ENCODE data around the gene MYCN.

MYCN gene

GRCh38 chr2:15933184-15933845, 7.0 kb upstream of the MYCN start:
- Mint-ChIP-seq H3K9me3 (ENCODE audit: low read depth) (no peaks in the 10 kb centered on the region), H3K4me3 (no peak overlapping the region), H3K27me3 (peaks cover 17% of the 10 kb centered on the region), H3K27ac (no peak overlapping the region), H3K36me3 (no peaks in the 10 kb centered on the region), H3K4me1 (ENCODE audit: low read depth) (no peaks in the 10 kb centered on the region)

GRCh38 chr2:15934291-15934945, 5.9 kb upstream of the MYCN start:
- Mint-ChIP-seq H3K9me3 (ENCODE audit: low read depth) (no peaks in the 10 kb centered on the region), H3K27ac (no peak overlapping the region), H3K36me3 (no peaks in the 10 kb centered on the region), H3K4me3 (no peak overlapping the region), H3K4me1 (ENCODE audit: low read depth) (peaks cover 7% of the 10 kb centered on the region), H3K27me3 (peaks cover 24% of the 10 kb centered on the region)

- Mint-ChIP-seq H3K4me1 (ENCODE audit: low read depth) (peaks cover 11% of the 10 kb centered on the region), H3K27ac (no peak overlapping the region), H3K27me3 (peaks cover 24% of the 10 kb centered on the region), H3K4me3 (no peak overlapping the region), H3K9me3 (ENCODE audit: low read depth) (no peaks in the 10 kb centered on the region), H3K36me3 (no peaks in the 10 kb centered on the region)
Measured at GRCh38 chr2:15935189-15935588, 5.2 kb upstream of the MYCN start.

GRCh38 chr2:15935675-15936074, 4.7 kb upstream of the MYCN start:
- H3K9me3 Mint-ChIP-seq (ENCODE audit: low read depth) = no peaks in the 10 kb centered on the region
- H3K27ac Mint-ChIP-seq = no peak overlapping the region
- peaks cover 24% of the 10 kb centered on the region for H3K27me3 Mint-ChIP-seq
- H3K4me1 Mint-ChIP-seq (ENCODE audit: low read depth) = peaks cover 12% of the 10 kb centered on the region
- no peaks in the 10 kb centered on the region for H3K36me3 Mint-ChIP-seq
- no peak overlapping the region for H3K4me3 Mint-ChIP-seq

- H3K4me3 Mint-ChIP-seq = no peak overlapping the region
- no peaks in the 10 kb centered on the region for H3K9me3 Mint-ChIP-seq (ENCODE audit: low read depth)
- no peaks in the 10 kb centered on the region for H3K36me3 Mint-ChIP-seq
- H3K27me3 Mint-ChIP-seq = peaks cover 22% of the 10 kb centered on the region
- H3K27ac Mint-ChIP-seq = no peak overlapping the region
- peaks cover 20% of the 10 kb centered on the region for H3K4me1 Mint-ChIP-seq (ENCODE audit: low read depth)
Measured at GRCh38 chr2:15936277-15937104, 3.9 kb upstream of the MYCN start.

- H3K27me3 Mint-ChIP-seq = peaks cover 22% of the 10 kb centered on the region
- H3K4me1 Mint-ChIP-seq (ENCODE audit: low read depth) = peaks cover 21% of the 10 kb centered on the region
- H3K4me3 Mint-ChIP-seq = no peak overlapping the region
- no peaks in the 10 kb centered on the region for H3K9me3 Mint-ChIP-seq (ENCODE audit: low read depth)
- no peaks in the 10 kb centered on the region for H3K36me3 Mint-ChIP-seq
- H3K27ac Mint-ChIP-seq = no peak overlapping the region
Measured at GRCh38 chr2:15937105-15937881, 3.1 kb upstream of the MYCN start.

- Mint-ChIP-seq H3K4me1 (ENCODE audit: low read depth) (peaks cover 26% of the 10 kb centered on the region), H3K27ac (no peak overlapping the region), H3K27me3 (peaks cover 22% of the 10 kb centered on the region), H3K9me3 (ENCODE audit: low read depth) (no peaks in the 10 kb centered on the region), H3K4me3 (peak overlapping the region; percentile 46), H3K36me3 (no peaks in the 10 kb centered on the region)
Measured at GRCh38 chr2:15937882-15938802, 2.2 kb upstream of the MYCN start.

GRCh38 chr2:15938803-15939555, 1.4 kb upstream of the MYCN start:
- Mint-ChIP-seq H3K27me3 (peaks cover 22% of the 10 kb centered on the region), H3K27ac (no peak overlapping the region), H3K36me3 (no peaks in the 10 kb centered on the region), H3K4me3 (peak overlapping the region; percentile 44), H3K4me1 (ENCODE audit: low read depth) (peaks cover 34% of the 10 kb centered on the region), H3K9me3 (ENCODE audit: low read depth) (no peaks in the 10 kb centered on the region)

- Mint-ChIP-seq H3K27me3 (peaks cover 22% of the 10 kb centered on the region), H3K4me3 (peak overlapping the region; percentile 73), H3K36me3 (no peaks in the 10 kb centered on the region), H3K4me1 (ENCODE audit: low read depth) (peaks cover 37% of the 10 kb centered on the region), H3K27ac (no peak overlapping the region), H3K9me3 (ENCODE audit: low read depth) (no peaks in the 10 kb centered on the region)
Measured at GRCh38 chr2:15939556-15939853, 845 bp upstream of the MYCN start.

GRCh38 chr2:15940661-15941480, 521 bp downstream of the MYCN start:
- Mint-ChIP-seq H3K27ac (no peak overlapping the region), H3K4me1 (ENCODE audit: low read depth) (peaks cover 37% of the 10 kb centered on the region), H3K4me3 (peak overlapping the region; percentile 78), H3K36me3 (no peaks in the 10 kb centered on the region), H3K27me3 (peaks cover 25% of the 10 kb centered on the region), H3K9me3 (ENCODE audit: low read depth) (no peaks in the 10 kb centered on the region)

GRCh38 chr2:15941481-15941850, 1.1 kb downstream of the MYCN start:
- Mint-ChIP-seq H3K36me3 (no peaks in the 10 kb centered on the region), H3K9me3 (ENCODE audit: low read depth) (no peaks in the 10 kb centered on the region), H3K4me3 (peak overlapping the region; percentile 78), H3K4me1 (ENCODE audit: low read depth) (peaks cover 37% of the 10 kb centered on the region), H3K27me3 (peaks cover 25% of the 10 kb centered on the region), H3K27ac (no peak overlapping the region)

GRCh38 chr2:15941871-15942710, 1.7 kb downstream of the MYCN start:
- Mint-ChIP-seq H3K27me3 (peaks cover 23% of the 10 kb centered on the region), H3K36me3 (no peaks in the 10 kb centered on the region), H3K4me3 (peak overlapping the region; percentile 79), H3K4me1 (ENCODE audit: low read depth) (peaks cover 37% of the 10 kb centered on the region), H3K9me3 (ENCODE audit: low read depth) (no peaks in the 10 kb centered on the region), H3K27ac (no peak overlapping the region)
